Upper lobe of left lung (tissue), 4 donors: ENCODE measurements around the gene SIRT1.

Experiments
- POLR2A ChIP-seq, 4 donors: fragments of 450-650 bp; IDR thresholded peaks; one replicate each; pipeline ENCODE4 v1.5.1; 2016 to 2017; ENCODE audit warnings: antibody characterized with exemption in 4 of 4, mild to moderate bottlenecking in 2 of 4
- POLR2AphosphoS5 ChIP-seq, 2 donors: sonication (generic); formaldehyde crosslinking; IDR thresholded peaks; one replicate each; pipeline ENCODE4 v1.5.1; 2017; ENCODE audit warnings: antibody characterized with exemption in 2 of 2
- TF ChIP-seq, protein P1 (sequence below), 6 experiments: fragments of 450-650 bp in 4 of 6; fragments of 200-600 bp in 2 of 6; sonication (generic) in 2 of 6; IDR thresholded peaks; one replicate each; pipeline ENCODE4 v1.5.1; 2016 to 2019; ENCODE audit warnings: antibody characterized with exemption in 6 of 6

DNA sequence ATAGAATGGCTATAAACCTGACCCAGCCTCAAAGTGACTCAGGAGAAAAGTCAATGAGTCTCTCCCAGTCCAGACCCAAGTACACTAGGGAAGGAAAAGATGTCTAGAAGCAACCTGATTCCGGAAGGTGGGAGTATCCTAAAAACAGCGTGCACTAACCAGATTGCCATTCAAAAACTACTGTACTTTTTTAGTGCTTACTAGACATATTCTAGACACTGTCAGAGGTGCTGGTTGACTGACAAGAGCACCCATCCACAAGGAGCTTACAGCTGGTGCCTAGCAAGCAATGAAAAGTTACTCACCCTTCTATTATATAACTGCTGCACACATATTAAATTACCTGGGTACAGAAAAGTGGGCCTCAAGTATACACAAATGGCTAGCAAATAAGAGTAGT, 81.0 kb downstream of the SIRT1 start:
- TF ChIP-seq, protein P1, sequence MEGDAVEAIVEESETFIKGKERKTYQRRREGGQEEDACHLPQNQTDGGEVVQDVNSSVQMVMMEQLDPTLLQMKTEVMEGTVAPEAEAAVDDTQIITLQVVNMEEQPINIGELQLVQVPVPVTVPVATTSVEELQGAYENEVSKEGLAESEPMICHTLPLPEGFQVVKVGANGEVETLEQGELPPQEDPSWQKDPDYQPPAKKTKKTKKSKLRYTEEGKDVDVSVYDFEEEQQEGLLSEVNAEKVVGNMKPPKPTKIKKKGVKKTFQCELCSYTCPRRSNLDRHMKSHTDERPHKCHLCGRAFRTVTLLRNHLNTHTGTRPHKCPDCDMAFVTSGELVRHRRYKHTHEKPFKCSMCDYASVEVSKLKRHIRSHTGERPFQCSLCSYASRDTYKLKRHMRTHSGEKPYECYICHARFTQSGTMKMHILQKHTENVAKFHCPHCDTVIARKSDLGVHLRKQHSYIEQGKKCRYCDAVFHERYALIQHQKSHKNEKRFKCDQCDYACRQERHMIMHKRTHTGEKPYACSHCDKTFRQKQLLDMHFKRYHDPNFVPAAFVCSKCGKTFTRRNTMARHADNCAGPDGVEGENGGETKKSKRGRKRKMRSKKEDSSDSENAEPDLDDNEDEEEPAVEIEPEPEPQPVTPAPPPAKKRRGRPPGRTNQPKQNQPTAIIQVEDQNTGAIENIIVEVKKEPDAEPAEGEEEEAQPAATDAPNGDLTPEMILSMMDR (IDR thresholded peaks at IDR 0.05): no peak
- TF ChIP-seq POLR2A (IDR thresholded peaks at IDR 0.05) (no peak), POLR2AphosphoS5 (IDR thresholded peaks at IDR 0.05) (no peak)
